Lower lobe of right lung (tissue), 2 donors: ENCODE results near the gene SFXN2. TPM values are rescaled to one million over a fixed set of nuclear protein-coding genes. Genes with fewer than 3 reads are reported as not detected.

ENCODE experiments used
- ATAC-seq, 2 donors: fragments of 200-7000 bp; cut with Tn5 transposase; one replicate each; pipeline ENCODE4 v1.9.1; 2020 to 2022; ENCODE audit warnings: mild to moderate bottlenecking in 2 of 2, moderate library complexity in 2 of 2
- DNase-seq: peaks from one replicate; pipeline ENCODE4 v3.0.0-alpha.2; 2020
- H3K27ac ChIP-seq: fragments of 200-600 bp; one replicate; pipeline ENCODE4 v1.8.0; 2022
- H3K27me3 ChIP-seq: fragments of 200-600 bp; one replicate; pipeline ENCODE4 v1.8.0; 2022; ENCODE audit warnings: low read depth
- H3K36me3 ChIP-seq: fragments of 200-600 bp; one replicate; pipeline ENCODE4 v1.8.0; 2022; ENCODE audit warnings: mild to moderate bottlenecking
- H3K4me1 ChIP-seq: fragments of 200-600 bp; one replicate; pipeline ENCODE4 v1.8.0; 2022
- H3K4me3 ChIP-seq: fragments of 200-600 bp; one replicate; pipeline ENCODE4 v1.8.0; 2022; ENCODE audit warnings: mild to moderate bottlenecking
- H3K9me3 ChIP-seq: fragments of 200-600 bp; one replicate; pipeline ENCODE4 v1.8.0; 2022
- intact Hi-C: fragments of 100-400 bp; cut with DNase I; formaldehyde crosslinking; loops from one replicate; pipeline ENCODE4 v1.11.0; 2022
- total RNA-seq: library from RNA; stranded (reverse); fragmentation: NEBNext Ultra II Directional; extraction: Animal tissue kit (Norgen Biotek cat#: 25700); gene quantifications from one replicate; pipeline ENCODE4 v1.2.1, GENCODE V29; 2021
- TF ChIP-seq, protein P1 (sequence below): fragments of 200-600 bp; IDR thresholded peaks from one replicate; pipeline ENCODE4 v1.8.0; 2022; ENCODE audit warnings: antibody characterized with exemption, mild to moderate bottlenecking
- donor health status: DM: no; HTN: yes; CAD: no; lungs with severe emphysema.

The SFXN2 gene
- total RNA-seq, 1 donor from 2014 or later = 10.0 TPM

DNA sequence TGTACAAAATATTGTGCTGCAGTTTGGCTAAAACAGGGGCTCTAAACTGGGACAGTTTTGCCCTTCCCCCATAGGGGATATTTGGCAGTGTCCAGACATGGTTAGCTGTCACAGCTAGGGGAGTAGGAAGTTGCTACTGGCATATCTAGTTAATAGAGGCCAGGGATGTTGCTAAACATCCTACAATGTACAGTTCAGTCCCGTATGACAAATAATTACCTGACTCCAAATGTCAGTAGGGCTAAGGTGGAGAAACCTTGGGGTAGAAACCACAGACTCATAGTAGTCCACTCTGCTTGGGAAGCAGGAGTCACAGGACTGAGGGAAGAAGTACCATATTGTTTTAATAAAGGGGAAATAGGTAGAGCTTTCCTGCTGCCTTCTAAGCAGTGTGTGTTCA lies 69.1 kb downstream of the SFXN2 start:
- ATAC-seq = peak; percentile 9 to 29
- peaks cover 85% of the 10 kb centered on the region for H3K4me1 ChIP-seq

DNA sequence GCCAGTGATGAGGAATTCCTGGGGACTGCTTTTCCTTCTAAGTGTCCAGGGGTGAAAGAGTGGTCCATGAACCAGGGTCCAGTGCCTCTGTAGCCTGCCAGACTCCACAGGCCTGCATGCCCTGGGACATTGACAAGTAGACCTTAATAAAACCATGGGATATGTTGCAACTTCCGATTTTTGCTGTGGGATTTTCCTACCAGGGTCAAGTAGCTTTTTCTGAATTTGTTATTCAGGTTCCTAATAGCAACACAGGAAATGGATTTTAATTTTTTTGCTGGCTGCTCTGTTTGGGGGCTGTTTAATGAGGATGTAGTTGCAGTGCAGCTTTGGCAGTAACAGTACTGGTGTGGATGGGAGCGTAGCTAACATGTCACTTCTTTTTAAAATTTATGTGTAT lies 71.4 kb downstream of the SFXN2 start:
- Histone ChIP-seq H3K4me3 (no peak overlapping the region), H3K27me3 (no peaks in the 10 kb centered on the region), H3K27ac (peak overlapping the region; percentile 47), H3K9me3 (no peaks in the 10 kb centered on the region), H3K36me3 (peaks cover 5% of the 10 kb centered on the region), H3K4me1 (peaks cover 63% of the 10 kb centered on the region)
- intact Hi-C loops = no loop called here
- peak; percentile 28 to 34 for ATAC-seq
- TF ChIP-seq, protein P1, sequence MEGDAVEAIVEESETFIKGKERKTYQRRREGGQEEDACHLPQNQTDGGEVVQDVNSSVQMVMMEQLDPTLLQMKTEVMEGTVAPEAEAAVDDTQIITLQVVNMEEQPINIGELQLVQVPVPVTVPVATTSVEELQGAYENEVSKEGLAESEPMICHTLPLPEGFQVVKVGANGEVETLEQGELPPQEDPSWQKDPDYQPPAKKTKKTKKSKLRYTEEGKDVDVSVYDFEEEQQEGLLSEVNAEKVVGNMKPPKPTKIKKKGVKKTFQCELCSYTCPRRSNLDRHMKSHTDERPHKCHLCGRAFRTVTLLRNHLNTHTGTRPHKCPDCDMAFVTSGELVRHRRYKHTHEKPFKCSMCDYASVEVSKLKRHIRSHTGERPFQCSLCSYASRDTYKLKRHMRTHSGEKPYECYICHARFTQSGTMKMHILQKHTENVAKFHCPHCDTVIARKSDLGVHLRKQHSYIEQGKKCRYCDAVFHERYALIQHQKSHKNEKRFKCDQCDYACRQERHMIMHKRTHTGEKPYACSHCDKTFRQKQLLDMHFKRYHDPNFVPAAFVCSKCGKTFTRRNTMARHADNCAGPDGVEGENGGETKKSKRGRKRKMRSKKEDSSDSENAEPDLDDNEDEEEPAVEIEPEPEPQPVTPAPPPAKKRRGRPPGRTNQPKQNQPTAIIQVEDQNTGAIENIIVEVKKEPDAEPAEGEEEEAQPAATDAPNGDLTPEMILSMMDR = no peak
- no peak for DNase-seq

More for the DNA sequence above, 69.1 kb downstream of the SFXN2 start:
- no peak for DNase-seq
- Histone ChIP-seq H3K9me3 (no peaks in the 10 kb centered on the region), H3K4me3 (no peak overlapping the region), H3K27me3 (no peaks in the 10 kb centered on the region), H3K27ac (peak overlapping the region; percentile 85), H3K36me3 (no peaks in the 10 kb centered on the region)
- intact Hi-C loops = no loop called here
- TF ChIP-seq, protein P1 = no peak

DNA sequence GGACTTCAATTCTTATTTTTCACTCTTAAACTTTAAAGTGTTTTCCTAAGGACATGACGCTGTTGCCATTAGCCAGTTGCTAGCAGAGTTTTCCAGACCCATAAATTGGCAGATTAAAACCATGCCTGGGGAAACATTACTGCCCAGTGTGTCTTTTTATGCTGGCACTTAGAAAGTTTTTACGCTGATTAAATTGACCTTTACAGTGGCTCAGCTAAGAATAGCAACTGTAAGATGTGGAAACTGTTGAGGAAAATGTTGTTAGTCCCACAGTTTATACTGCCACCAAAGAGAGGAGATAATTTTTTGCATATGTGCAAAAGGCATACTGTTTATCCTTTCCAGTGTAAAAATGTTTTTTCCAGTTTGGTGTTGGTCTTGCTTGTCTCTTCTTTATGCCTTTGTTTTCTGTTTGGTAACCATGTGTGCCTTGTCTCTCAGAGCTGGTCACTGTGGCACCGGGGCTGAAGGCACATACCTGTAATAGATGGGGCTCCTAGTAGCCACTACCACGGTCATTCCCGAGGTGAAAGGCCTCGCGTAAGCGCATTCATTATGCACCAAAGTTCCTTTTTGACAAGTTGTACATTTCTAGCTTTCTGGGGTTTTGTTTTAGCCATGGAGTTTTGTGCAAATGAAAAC lies 77.4 kb downstream of the SFXN2 start:
- Histone ChIP-seq H3K9me3 (no peaks in the 10 kb centered on the region), H3K27ac (no peak overlapping the region), H3K4me1 (peaks cover 50% of the 10 kb centered on the region), H3K27me3 (no peaks in the 10 kb centered on the region), H3K4me3 (no peak overlapping the region), H3K36me3 (peaks cover 15% of the 10 kb centered on the region)
- TF ChIP-seq, protein P1 = no peak
- no peak for ATAC-seq
- DNase-seq = no peak
- intact Hi-C loops = no loop called here

Other genes with a start within 250 kb of the SFXN2 start
- gene ACTR1A, start 211.9 kb upstream of the SFXN2 start, total RNA-seq = 88.0 TPM
- 14.3 TPM for gene SUFU, start 210.7 kb upstream of the SFXN2 start, total RNA-seq
- 142 TPM for gene TRIM8, start 70.2 kb upstream of the SFXN2 start, total RNA-seq
- gene ARL3, start 239 bp upstream of the SFXN2 start, total RNA-seq = 7.3 TPM
- 44.5 TPM for gene WBP1L, start 29.3 kb downstream of the SFXN2 start, total RNA-seq
- 0.80 TPM for gene CYP17A1, start 122.8 kb downstream of the SFXN2 start, total RNA-seq
- 21.9 TPM for gene BORCS7, start 139.6 kb downstream of the SFXN2 start, total RNA-seq
- gene AS3MT, start 154.8 kb downstream of the SFXN2 start, total RNA-seq = 1.9 TPM
- gene CNNM2, start 203.7 kb downstream of the SFXN2 start, total RNA-seq = 12.1 TPM